ENCODE results near the gene ERCC6. TPM values are rescaled to one million over a fixed set of nuclear protein-coding genes. Genes with fewer than 3 reads are reported as not detected.

The ERCC6 gene
- total RNA-seq, 1 experiment from 2014 or later, result 49.7 TPM

DNA sequence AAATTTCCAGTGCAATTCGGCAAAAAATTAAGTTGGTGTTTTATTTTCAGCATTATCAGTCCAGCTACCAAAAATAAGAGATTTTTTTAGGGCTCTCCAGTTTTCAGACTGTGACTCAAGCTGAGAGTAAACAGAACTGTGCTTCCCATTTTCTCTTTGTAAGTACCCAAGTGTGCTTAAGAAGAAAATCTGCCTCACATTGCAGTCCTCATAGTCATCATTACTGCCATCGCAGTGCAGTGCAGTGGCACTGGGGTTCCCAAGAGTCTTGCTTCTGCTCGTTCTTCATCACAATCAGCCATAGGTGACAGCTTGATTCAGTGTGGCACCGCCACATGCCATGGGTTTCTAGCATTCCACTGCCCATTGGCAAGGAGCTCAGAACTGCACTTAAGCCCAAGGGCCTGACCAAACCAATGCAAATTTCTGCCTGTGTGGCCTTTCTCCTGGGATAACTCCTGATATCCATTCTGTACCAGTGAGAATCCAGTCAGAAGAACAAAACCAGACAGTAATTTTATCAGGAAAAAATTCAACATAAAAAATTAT lies 25.6 kb upstream of the ERCC6 start:
- Histone ChIP-seq H3K27ac (no peak overlapping the region), H3K79me2 (ENCODE audit: low read depth) (no peaks in the 10 kb centered on the region), H3K4me3 (no peak overlapping the region), H3K27me3 (ENCODE audit: insufficient read depth, low read depth) (no peaks in the 10 kb centered on the region), H3K4me1 (replicated peaks; ENCODE audit: insufficient read depth) (peaks cover 28% of the 10 kb centered on the region), H3F3A (ENCODE audit: insufficient read depth, low read depth) (peaks cover 37% of the 10 kb centered on the region), H4K20me1 (ENCODE audit: insufficient read depth) (no peaks in the 10 kb centered on the region), H3K9me3 (ENCODE audit: insufficient read depth, low read depth) (peaks cover 12% of the 10 kb centered on the region; the same call in 1 of the 2 replicates), H3K36me3 (ENCODE audit: low read depth) (0 out of 2 replicates have a peak, but pooled peaks cover 3% of the 10 kb centered on the region), H2AFZ (no peak overlapping the region), H3K4me2 (no peak overlapping the region), H3K9me2 (ENCODE audit: insufficient read depth) (no peaks in the 10 kb centered on the region; the same call in 1 of the 2 replicates)
- DNase-seq, result no peak
- POLR2A ChIA-PET (ENCODE audit: unreplicated experiment), result no interaction called here
- CTCF ChIA-PET, result interaction anchor here (0.5 kb wide), 1 partner anchor 827 kb away, joined by 5 read pairs; no protein-coding TSS in a partner anchor
- intact Hi-C loops (cut with micrococcal nuclease; ENCODE audit: unreplicated experiment), result no loop called here
- TF ChIP-seq EZH2 (IDR thresholded peaks at IDR 0.05; ENCODE audit: low read depth), result no peak
- no peak for TF ChIP-seq CTCF (conservative IDR thresholded peaks at IDR 0.05)
- no TSS peak for BruUV-seq (replicated peaks)

- ChIA-PET CTCF (no interaction called here), POLR2A (ENCODE audit: unreplicated experiment) (no interaction called here)
- H3K27me3 ChIP-seq (ENCODE audit: insufficient read depth, low read depth), result no peaks in the 10 kb centered on the region
- H3K4me2 ChIP-seq, result no peak overlapping the region
- H3K9me3 ChIP-seq (ENCODE audit: insufficient read depth, low read depth), result peaks cover 12% of the 10 kb centered on the region; the same call in 1 of the 2 replicates
- peaks cover 20% of the 10 kb centered on the region for H3F3A ChIP-seq (ENCODE audit: insufficient read depth, low read depth)
- H3K79me2 ChIP-seq (ENCODE audit: low read depth), result no peaks in the 10 kb centered on the region
- no peak overlapping the region for H2AFZ ChIP-seq
- 0 out of 2 replicates have a peak, but pooled peaks cover 3% of the 10 kb centered on the region for H3K36me3 ChIP-seq (ENCODE audit: low read depth)
- H3K4me1 ChIP-seq (replicated peaks; ENCODE audit: insufficient read depth), result peaks cover 13% of the 10 kb centered on the region
- H3K4me3 ChIP-seq, result no peak overlapping the region
- intact Hi-C loops (cut with micrococcal nuclease; ENCODE audit: unreplicated experiment), result no loop called here
- BruUV-seq (replicated peaks), result no TSS peak
- H3K27ac ChIP-seq, result no peak overlapping the region
- no peak for TF ChIP-seq CTCF (conservative IDR thresholded peaks at IDR 0.05)
- TF ChIP-seq EZH2 (IDR thresholded peaks at IDR 0.05; ENCODE audit: low read depth), result no peak
- no peak for DNase-seq
- H4K20me1 ChIP-seq (ENCODE audit: insufficient read depth), result no peaks in the 10 kb centered on the region
- no peaks in the 10 kb centered on the region; the same call in 1 of the 2 replicates for H3K9me2 ChIP-seq (ENCODE audit: insufficient read depth)
These were observed 24.0 kb upstream of the ERCC6 start for GRCh38 chr10:49562893-49563292.

- no TSS peak for BruUV-seq (replicated peaks)
- H3K27ac ChIP-seq, result no peak overlapping the region
- no peaks in the 10 kb centered on the region for H3K9me2 ChIP-seq (ENCODE audit: insufficient read depth)
- no peaks in the 10 kb centered on the region for H4K20me1 ChIP-seq (ENCODE audit: insufficient read depth)
- H2AFZ ChIP-seq, result no peak overlapping the region
- H3K4me2 ChIP-seq, result no peak overlapping the region
- no peaks in the 10 kb centered on the region for H3K27me3 ChIP-seq (ENCODE audit: insufficient read depth, low read depth)
- no peak for DNase-seq
- H3F3A ChIP-seq (ENCODE audit: insufficient read depth, low read depth), result no peaks in the 10 kb centered on the region
- intact Hi-C loops (cut with micrococcal nuclease; ENCODE audit: unreplicated experiment), result no loop called here
- H3K4me3 ChIP-seq, result no peak overlapping the region
- 0 out of 2 replicates have a peak, but pooled peaks cover 3% of the 10 kb centered on the region for H3K36me3 ChIP-seq (ENCODE audit: low read depth)
- 0 out of 2 replicates have a peak, but pooled peaks cover 4% of the 10 kb centered on the region for H3K4me1 ChIP-seq (replicated peaks; ENCODE audit: insufficient read depth)
- ChIA-PET POLR2A (ENCODE audit: unreplicated experiment) (no interaction called here), CTCF (no interaction called here)
- TF ChIP-seq EZH2 (IDR thresholded peaks at IDR 0.05; ENCODE audit: low read depth) (no peak), CTCF (conservative IDR thresholded peaks at IDR 0.05) (no peak)
- H3K79me2 ChIP-seq (ENCODE audit: low read depth), result no peaks in the 10 kb centered on the region
- H3K9me3 ChIP-seq (ENCODE audit: insufficient read depth, low read depth), result peaks cover 19% of the 10 kb centered on the region; the same call in 1 of the 2 replicates
These were observed 21.6 kb upstream of the ERCC6 start for GRCh38 chr10:49560526-49560925.

All from PC-9 (cell line).